Measurements from ENCODE around the gene SIAH3.

SIAH3 gene

GRCh38 chr13:45851956-45852355 is 403 bp upstream of the SIAH3 start:
- TF ChIP-seq JUND (IDR thresholded peaks at IDR 0.05; ENCODE audit: low read depth): no peak
- in situ Hi-C loops (cut with HindIII; ENCODE audit: low pct_unique_long_range_greater_than_20kb, low sequenced_read_pairs): no loop called here
- no peak for DNase-seq (ENCODE audit: low read depth in 1 of 2, low spot score in 1 of 2)

DNA sequence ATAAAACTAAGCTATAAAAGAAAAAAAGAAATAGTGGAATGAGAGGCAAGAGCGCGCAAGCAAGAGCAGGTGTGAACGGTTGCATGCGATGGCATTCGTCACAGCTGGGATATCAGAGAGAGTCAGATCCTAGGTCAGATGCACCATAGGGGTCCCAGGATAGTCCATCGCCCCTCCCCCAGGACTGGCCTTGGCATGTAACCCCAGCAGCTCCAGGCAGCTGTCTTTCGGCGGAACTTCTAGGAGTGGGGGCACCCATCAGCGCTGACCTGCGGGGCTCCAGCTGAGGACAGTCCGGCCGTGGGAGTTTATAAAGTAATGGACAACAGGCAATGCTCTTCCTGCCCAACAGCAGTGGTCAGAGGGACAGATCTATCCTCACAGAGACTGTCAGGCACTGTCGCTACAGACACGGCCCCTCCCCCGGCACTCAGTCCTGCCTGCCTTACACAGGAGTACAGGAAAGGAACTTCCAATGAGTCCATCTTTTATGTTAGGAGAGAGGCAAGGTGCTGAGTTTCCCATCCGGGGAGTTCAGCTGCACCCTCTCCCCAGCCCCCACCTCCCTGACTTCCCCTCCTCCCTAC is 1.4 kb downstream of the SIAH3 start:
- no peak for DNase-seq (ENCODE audit: low read depth in 1 of 2, low spot score in 1 of 2)
- in situ Hi-C loops (cut with HindIII; ENCODE audit: low pct_unique_long_range_greater_than_20kb, low sequenced_read_pairs): no loop called here
- no peak for TF ChIP-seq JUND (IDR thresholded peaks at IDR 0.05; ENCODE audit: low read depth)

GRCh38 chr13:45849408-45849807 is 2.1 kb downstream of the SIAH3 start:
- in situ Hi-C loops (cut with HindIII; ENCODE audit: low pct_unique_long_range_greater_than_20kb, low sequenced_read_pairs): no loop called here
- TF ChIP-seq JUND (IDR thresholded peaks at IDR 0.05; ENCODE audit: low read depth): no peak
- no peak for DNase-seq (ENCODE audit: low read depth in 1 of 2, low spot score in 1 of 2)

GRCh38 chr13:45847554-45848224 is 3.9 kb downstream of the SIAH3 start:
- TF ChIP-seq JUND (IDR thresholded peaks at IDR 0.05; ENCODE audit: low read depth): no peak
- no peak for DNase-seq (ENCODE audit: low read depth in 1 of 2, low spot score in 1 of 2)
- in situ Hi-C loops (cut with HindIII; ENCODE audit: low pct_unique_long_range_greater_than_20kb, low sequenced_read_pairs): no loop called here

- in situ Hi-C loops (cut with HindIII; ENCODE audit: low pct_unique_long_range_greater_than_20kb, low sequenced_read_pairs): no loop called here
- no peak for DNase-seq (ENCODE audit: low read depth in 1 of 2, low spot score in 1 of 2)
- TF ChIP-seq JUND (IDR thresholded peaks at IDR 0.05; ENCODE audit: low read depth): no peak
Observed at GRCh38 chr13:45846681-45847080, 4.9 kb downstream of the SIAH3 start.

GRCh38 chr13:45838171-45838745 is 13.3 kb downstream of the SIAH3 start:
- DNase-seq (ENCODE audit: low read depth in 1 of 2, low spot score in 1 of 2): no peak
- no peak for TF ChIP-seq JUND (IDR thresholded peaks at IDR 0.05; ENCODE audit: low read depth)
- in situ Hi-C loops (cut with HindIII; ENCODE audit: low pct_unique_long_range_greater_than_20kb, low sequenced_read_pairs): no loop called here

- no peak for TF ChIP-seq JUND (IDR thresholded peaks at IDR 0.05; ENCODE audit: low read depth)
- in situ Hi-C loops (cut with HindIII; ENCODE audit: low pct_unique_long_range_greater_than_20kb, low sequenced_read_pairs): no loop called here
Observed at GRCh38 chr13:45837111-45837510, 14.4 kb downstream of the SIAH3 start.

GRCh38 chr13:45834411-45834994 is 17.1 kb downstream of the SIAH3 start:
- in situ Hi-C loops (cut with HindIII; ENCODE audit: low pct_unique_long_range_greater_than_20kb, low sequenced_read_pairs): no loop called here
- no peak for DNase-seq (ENCODE audit: low read depth in 1 of 2, low spot score in 1 of 2)
- TF ChIP-seq JUND (IDR thresholded peaks at IDR 0.05; ENCODE audit: low read depth): no peak

More at GRCh38 chr13:45837111-45837510, 14.4 kb downstream of the SIAH3 start:
- no peak for DNase-seq (ENCODE audit: low read depth in 1 of 2, low spot score in 1 of 2)

DNA sequence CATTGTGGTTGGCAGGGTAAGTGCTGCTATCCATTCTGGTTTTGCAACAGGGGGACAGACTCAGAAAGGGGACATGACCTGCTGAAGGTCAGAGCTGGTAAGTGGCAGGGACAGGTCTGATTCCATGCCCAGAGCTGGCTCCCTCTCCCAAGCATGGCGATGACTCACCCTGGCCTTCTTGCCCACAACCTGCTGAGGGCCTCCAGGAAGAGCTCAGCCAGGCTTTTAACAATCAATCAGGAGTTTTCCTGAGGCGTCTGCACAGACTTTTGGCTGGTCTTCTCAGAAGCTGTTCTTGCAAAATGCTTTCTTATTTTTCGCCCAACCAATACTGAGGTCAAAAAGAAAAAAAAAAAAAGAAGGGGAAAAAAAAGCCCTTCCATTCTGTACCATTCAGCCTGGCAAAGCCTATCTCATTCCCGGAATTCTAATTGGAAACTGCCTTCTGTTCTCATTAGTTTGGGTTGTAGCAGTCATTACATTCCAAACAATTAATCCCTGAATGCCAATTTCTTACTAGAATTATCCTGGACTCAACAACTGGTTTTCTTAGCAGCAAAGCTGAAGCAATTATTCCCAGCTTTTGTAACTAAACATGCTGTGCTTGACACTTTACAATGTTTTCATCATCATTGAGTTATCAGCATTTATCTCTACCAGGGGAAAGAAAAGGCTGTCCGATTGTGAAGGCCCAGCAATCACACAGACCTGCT is 17.7 kb downstream of the SIAH3 start:
- peak in 1 of 2 experiments; percentile 5 for DNase-seq (ENCODE audit: low read depth in 1 of 2, low spot score in 1 of 2)
- in situ Hi-C loops (cut with HindIII; ENCODE audit: low pct_unique_long_range_greater_than_20kb, low sequenced_read_pairs): no loop called here
- TF ChIP-seq JUND (IDR thresholded peaks at IDR 0.05; ENCODE audit: low read depth): no peak

DNA sequence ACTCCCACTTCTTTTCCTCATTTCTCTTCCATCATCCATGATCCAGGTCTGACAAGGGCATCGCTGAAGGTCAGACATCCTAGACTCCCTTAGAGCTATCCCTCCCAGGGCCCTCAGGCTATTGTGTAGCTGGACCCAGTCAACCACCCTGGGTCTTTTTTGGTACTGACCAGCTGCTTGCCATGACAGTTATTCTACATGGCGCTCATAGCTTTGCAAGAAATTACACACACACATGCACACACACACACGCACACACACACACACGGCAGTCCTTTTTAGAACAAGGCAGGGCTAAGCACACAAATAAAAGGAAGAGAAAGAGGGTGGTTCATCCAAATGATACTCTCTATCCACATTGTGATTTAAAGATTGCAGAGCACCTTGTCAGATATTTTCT is 18.3 kb downstream of the SIAH3 start:
- TF ChIP-seq JUND (IDR thresholded peaks at IDR 0.05; ENCODE audit: low read depth): no peak
- in situ Hi-C loops (cut with HindIII; ENCODE audit: low pct_unique_long_range_greater_than_20kb, low sequenced_read_pairs): no loop called here
- no peak for DNase-seq (ENCODE audit: low read depth in 1 of 2, low spot score in 1 of 2)

DNA sequence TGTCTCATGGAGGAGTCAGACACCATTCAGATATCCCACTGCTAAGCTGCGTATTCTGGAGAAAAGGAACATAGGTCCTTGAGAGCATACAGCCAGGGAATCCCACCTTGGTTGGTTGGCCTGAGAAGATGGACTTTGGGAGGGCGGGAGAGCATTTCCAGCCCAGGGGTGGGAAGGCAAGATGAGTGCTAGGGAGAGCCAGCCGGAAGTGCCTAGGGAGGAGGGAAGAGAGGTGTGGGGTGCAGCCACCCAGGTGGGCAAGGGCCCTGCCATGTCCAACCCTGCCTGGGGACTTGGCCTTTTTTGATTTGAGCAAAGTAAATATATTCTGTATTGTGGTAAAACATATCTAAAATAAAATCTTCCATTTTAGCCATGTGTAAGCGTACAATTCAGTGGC is 19.7 kb downstream of the SIAH3 start:
- in situ Hi-C loops (cut with HindIII; ENCODE audit: low pct_unique_long_range_greater_than_20kb, low sequenced_read_pairs): no loop called here
- TF ChIP-seq JUND (IDR thresholded peaks at IDR 0.05; ENCODE audit: low read depth): no peak
- no peak for DNase-seq (ENCODE audit: low read depth in 1 of 2, low spot score in 1 of 2)

DNA sequence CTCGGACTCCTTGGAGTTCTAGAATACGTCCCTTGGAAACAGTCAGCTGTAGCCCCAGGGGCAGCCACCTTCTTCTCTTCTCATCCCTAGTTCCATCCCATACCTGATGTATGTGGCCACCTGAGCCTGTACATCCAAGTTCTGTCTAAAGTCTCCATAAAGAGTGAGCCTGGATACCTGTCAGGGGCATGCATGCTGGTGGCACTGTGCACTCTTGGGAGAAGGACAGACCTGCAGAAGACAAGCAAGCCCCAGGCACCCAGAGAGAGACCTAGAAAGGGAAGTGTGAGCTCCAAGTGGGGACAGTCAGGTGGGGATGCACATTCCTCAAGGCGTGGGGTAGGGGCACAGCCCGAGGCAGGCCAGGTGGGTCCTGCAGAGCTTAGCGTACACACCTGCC is 21.4 kb downstream of the SIAH3 start:
- in situ Hi-C loops (cut with HindIII; ENCODE audit: low pct_unique_long_range_greater_than_20kb, low sequenced_read_pairs): no loop called here
- no peak for TF ChIP-seq JUND (IDR thresholded peaks at IDR 0.05; ENCODE audit: low read depth)
- no peak for DNase-seq (ENCODE audit: low read depth in 1 of 2, low spot score in 1 of 2)

Measured in T47D (cell line).